Sigmoid colon (tissue), 7 donors: ENCODE results near the gene TCEANC2. TPM values are rescaled to one million over a fixed set of nuclear protein-coding genes. Genes with fewer than 3 reads are reported as not detected.

Experiments used
- DNase-seq: peaks from one replicate; pipeline ENCODE4 v3.0.0-alpha.2; 2019
- H3K27ac ChIP-seq, 4 donors: fragments of 200-600 bp; sonication (generic); one replicate each; pipeline ENCODE4 v1.5.1; 2016 to 2019; ENCODE audit warnings: mild to moderate bottlenecking in 1 of 4
- H3K27me3 ChIP-seq, 3 donors: fragments of 200-600 bp; sonication (generic); one replicate each; pipeline ENCODE4 v1.5.1; 2019; ENCODE audit warnings: mild to moderate bottlenecking in 1 of 3
- H3K36me3 ChIP-seq, 4 donors: fragments of 200-600 bp; sonication (generic); one replicate each; pipeline ENCODE4 v1.5.1; 2016 to 2019
- H3K4me1 ChIP-seq, 4 donors: fragments of 200-600 bp; sonication (generic); one replicate each; pipeline ENCODE4 v1.5.1; 2017 to 2019
- H3K4me3 ChIP-seq, 4 donors: fragments of 200-600 bp; sonication (generic); one replicate each; pipeline ENCODE4 v1.5.1; 2017 to 2019; ENCODE audit warnings: mild to moderate bottlenecking in 2 of 4, moderate library complexity in 1 of 4
- H3K9me3 ChIP-seq, 4 donors: fragments of 200-600 bp in 3 of 4; sonication (generic) in 3 of 4; one replicate each; pipeline versions ENCODE4 v1.5.1 to v1.6.1; 2013 to 2019
- EP300 ChIP-seq, 4 donors: sonication (generic); formaldehyde crosslinking; IDR thresholded peaks; one replicate each; pipeline ENCODE4 v1.6.1; 2017; ENCODE audit warnings: antibody characterized with exemption in 4 of 4
- POLR2A ChIP-seq, 2 donors: fragments of 450-650 bp; IDR thresholded peaks; one replicate each; pipeline ENCODE4 v1.6.1; 2016; ENCODE audit warnings: antibody characterized with exemption in 2 of 2, mild to moderate bottlenecking in 2 of 2, moderate library complexity in 2 of 2
- POLR2AphosphoS5 ChIP-seq, 4 donors: sonication (generic); formaldehyde crosslinking; IDR thresholded peaks; one replicate each; pipeline ENCODE4 v1.6.1; 2017; ENCODE audit warnings: antibody characterized with exemption in 4 of 4
- WGBS, 2 donors: extraction: QIAGEN DNeasy Blood & Tissue Kit; methylation state at CpG; one replicate each; pipeline ENCODE4 v1.1.7; 2013; 5-methylcytosine and 5-hydroxymethylcytosine counted together
- intact Hi-C: fragments of 100-400 bp; cut with DNase I; formaldehyde crosslinking; loops from one replicate; pipeline ENCODE4 v1.15.1; 2023
- polyA plus RNA-seq, 3 donors: library from polyadenylated mRNA; stranded (reverse); fragments of 200-250 nt; gene quantifications; one replicate each; pipeline ENCODE4 v1.2.3, GENCODE V29; 2013
- total RNA-seq, 4 donors: library from RNA; depleted of rRNA; stranded (reverse); fragments of >200 nt; gene quantifications; one replicate each; pipeline ENCODE4 v1.1.0, GENCODE V29; 2016
- TF ChIP-seq, protein P1 (sequence below), 4 experiments: fragments of 450-650 bp in 3 of 4; fragments of 200-600 bp in 1 of 4; IDR thresholded peaks; one replicate each; pipeline ENCODE4 v1.5.1; 2016 to 2019; ENCODE audit warnings: antibody characterized with exemption in 4 of 4, mild to moderate bottlenecking in 3 of 4, moderate library complexity in 2 of 4
- donor health status: healthy with polysubstance abuse.
- donor health status: Bipolar disorder and iron deficiency.
- donor health status: healthy.

The TCEANC2 gene
- total and polyA plus RNA-seq, 7 donors, result 1.8 to 6.9 (median 6.1) TPM

DNA sequence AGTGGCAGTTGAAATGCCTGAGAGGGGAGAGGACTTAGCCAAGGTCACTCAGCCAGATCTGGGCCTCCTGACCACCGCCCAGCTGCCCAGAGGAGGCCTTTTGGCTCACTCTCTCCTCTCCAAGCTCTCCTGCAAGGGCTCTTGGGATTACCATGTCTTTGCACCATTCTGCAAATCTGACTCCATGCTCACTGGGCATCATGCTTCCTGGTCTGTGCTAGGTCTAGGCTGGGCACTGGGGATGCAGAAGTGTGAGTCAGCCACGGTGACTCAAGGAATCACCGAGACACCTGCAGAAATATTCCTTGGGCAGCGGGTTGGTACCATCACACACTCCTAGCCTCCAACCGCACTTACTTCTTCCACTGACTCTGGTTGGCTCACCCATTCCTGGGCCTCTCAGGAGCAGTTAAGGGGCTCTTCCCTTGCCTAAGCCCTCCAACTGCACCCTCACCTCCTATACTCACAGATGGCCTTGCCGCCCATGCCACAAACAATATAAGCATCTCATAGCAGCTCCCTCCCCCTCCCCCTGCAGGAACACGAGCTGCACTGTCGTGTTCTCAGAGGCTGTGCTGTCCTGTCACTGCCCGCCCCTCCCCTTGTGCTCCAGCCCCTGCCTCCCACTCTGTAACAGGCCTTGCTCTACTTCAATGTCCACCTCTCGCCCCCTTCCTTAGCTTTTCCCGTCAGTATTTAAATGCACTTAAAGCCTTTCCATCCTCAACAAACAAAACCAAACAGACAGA is 64.6 kb downstream of the TCEANC2 start:
- no peaks in the 10 kb centered on the region for H3K36me3 ChIP-seq
- DNase-seq, result no peak
- no peak overlapping the region for H3K4me3 ChIP-seq
- intact Hi-C loops, result no loop called here
- TF ChIP-seq EP300 (IDR thresholded peaks at IDR 0.05), result no peak
- no peak for TF ChIP-seq POLR2AphosphoS5 (IDR thresholded peaks at IDR 0.05)
- TF ChIP-seq POLR2A (IDR thresholded peaks at IDR 0.05), result no peak
- H3K27me3 ChIP-seq, result no peaks in the 10 kb centered on the region
- 88 to 91% methylated on average over 11 of the region's 11 CpGs for WGBS, 2 donors
- H3K4me1 ChIP-seq, result peaks cover 0 to 13% (median 12%) of the 10 kb centered on the region in 4 donors
- H3K9me3 ChIP-seq, result no peaks in the 10 kb centered on the region
- no peak overlapping the region for H3K27ac ChIP-seq

DNA sequence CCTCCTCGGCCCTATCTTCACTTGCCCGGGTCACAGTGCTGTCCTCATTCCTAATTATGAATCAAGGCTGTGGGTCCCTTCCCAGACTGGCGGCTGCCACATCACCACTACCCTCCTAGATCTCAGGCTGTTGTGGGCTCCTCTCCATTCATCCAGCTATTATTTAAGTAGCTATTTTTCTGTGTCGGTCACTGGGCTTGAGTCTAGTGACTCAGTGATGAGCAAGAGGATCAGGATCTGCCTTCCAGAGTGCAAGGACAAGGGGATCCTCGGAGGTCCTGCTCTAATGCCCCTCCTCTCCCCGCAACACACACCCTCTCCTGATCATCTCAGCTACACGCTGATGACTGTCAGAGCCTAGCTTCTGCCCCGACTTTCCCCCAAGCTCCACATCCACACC is 65.3 kb downstream of the TCEANC2 start:
- 91 to 93% methylated on average over 8 of the region's 8 CpGs for WGBS, 2 donors
- Histone ChIP-seq H3K36me3 (no peaks in the 10 kb centered on the region), H3K9me3 (no peaks in the 10 kb centered on the region), H3K27ac (no peak overlapping the region), H3K4me3 (no peak overlapping the region), H3K4me1 (peaks cover 0 to 13% (median 12%) of the 10 kb centered on the region in 4 donors), H3K27me3 (no peaks in the 10 kb centered on the region)
- intact Hi-C loops, result no loop called here
- TF ChIP-seq POLR2A (IDR thresholded peaks at IDR 0.05), result no peak
- TF ChIP-seq EP300 (IDR thresholded peaks at IDR 0.05), result no peak
- TF ChIP-seq POLR2AphosphoS5 (IDR thresholded peaks at IDR 0.05), result no peak
- TF ChIP-seq, protein P1, sequence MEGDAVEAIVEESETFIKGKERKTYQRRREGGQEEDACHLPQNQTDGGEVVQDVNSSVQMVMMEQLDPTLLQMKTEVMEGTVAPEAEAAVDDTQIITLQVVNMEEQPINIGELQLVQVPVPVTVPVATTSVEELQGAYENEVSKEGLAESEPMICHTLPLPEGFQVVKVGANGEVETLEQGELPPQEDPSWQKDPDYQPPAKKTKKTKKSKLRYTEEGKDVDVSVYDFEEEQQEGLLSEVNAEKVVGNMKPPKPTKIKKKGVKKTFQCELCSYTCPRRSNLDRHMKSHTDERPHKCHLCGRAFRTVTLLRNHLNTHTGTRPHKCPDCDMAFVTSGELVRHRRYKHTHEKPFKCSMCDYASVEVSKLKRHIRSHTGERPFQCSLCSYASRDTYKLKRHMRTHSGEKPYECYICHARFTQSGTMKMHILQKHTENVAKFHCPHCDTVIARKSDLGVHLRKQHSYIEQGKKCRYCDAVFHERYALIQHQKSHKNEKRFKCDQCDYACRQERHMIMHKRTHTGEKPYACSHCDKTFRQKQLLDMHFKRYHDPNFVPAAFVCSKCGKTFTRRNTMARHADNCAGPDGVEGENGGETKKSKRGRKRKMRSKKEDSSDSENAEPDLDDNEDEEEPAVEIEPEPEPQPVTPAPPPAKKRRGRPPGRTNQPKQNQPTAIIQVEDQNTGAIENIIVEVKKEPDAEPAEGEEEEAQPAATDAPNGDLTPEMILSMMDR (IDR thresholded peaks at IDR 0.05), result no peak
- no peak for DNase-seq

DNA sequence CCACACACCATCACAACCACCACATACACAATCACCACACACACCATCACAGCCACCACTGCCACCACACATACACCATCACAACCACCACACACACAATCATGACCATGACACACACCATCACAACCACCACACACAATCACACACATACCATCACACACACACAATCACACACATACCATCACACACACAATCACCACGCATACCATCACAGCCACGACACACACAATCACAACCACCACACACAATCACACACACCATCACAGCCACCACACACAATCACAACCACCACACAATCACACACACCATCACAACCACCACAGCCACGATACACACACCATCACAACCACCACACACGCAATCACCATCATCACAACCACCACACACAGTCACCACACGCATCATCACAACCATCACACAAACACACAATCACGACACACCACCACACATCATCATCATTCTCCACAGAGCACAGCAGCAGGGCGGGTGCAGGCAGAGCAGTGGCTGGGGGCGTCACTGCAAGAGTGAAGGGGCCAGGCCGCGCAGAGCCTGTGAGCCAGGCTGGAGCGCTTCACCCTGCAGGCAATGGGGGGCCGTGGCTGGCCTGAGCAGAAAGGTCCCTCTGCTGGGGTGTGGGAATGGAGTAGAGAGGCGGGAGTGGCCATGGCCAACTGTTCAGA is 66.8 kb downstream of the TCEANC2 start:
- Histone ChIP-seq H3K27ac (no peak overlapping the region), H3K4me3 (no peak overlapping the region), H3K27me3 (no peaks in the 10 kb centered on the region), H3K4me1 (peaks cover 0 to 13% (median 12%) of the 10 kb centered on the region in 4 donors), H3K9me3 (no peaks in the 10 kb centered on the region), H3K36me3 (no peaks in the 10 kb centered on the region)
- DNase-seq, result no peak
- intact Hi-C loops, result loop anchor here (5.0 to 10.0 kb wide), 2 partner anchors 145 to 287 kb away; partner anchors contain the start of gene SSBP3
- WGBS, 2 donors, result 96 to 97% methylated on average over 13 of the region's 13 CpGs
- TF ChIP-seq, protein P1 (IDR thresholded peaks at IDR 0.05), result no peak
- no peak for TF ChIP-seq POLR2AphosphoS5 (IDR thresholded peaks at IDR 0.05)
- no peak for TF ChIP-seq POLR2A (IDR thresholded peaks at IDR 0.05)
- no peak for TF ChIP-seq EP300 (IDR thresholded peaks at IDR 0.05)

DNA sequence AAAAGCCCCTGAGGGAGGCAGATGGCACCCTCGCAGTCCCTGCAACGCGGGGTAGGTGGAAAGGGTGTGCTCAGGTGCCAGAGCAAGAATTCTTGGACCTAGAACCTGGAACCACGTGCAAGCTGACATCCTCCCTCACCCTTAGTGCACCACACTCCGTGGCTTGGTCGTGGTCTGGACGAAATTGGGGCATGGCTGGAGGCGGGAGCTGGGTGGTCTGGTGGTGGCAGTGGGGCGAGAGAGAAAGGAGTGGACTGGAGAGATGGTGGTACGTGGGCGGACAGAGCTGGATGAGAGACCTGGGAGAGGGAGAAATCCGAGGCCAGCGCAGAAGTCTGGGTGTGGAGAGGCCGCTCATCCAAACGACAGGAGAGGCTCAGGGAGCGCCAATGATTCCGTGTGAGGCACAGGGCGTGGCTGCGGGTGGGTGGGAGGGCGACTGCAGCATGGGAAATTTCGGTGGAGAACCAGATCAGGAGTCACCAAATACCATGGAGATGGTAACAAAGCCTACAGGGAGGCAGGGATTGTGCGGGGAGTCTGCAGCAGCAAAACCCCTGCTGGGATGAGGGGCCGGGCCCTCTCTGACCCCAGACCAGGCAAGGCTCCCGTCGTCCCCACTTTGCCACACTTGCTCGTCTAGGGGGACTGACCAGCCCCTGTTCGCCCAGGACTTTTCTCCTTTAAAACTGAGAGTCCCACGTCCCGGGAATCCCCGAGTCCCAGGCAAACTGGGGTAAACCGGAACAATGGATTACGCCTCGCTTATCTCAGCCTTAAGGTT is 67.5 kb downstream of the TCEANC2 start:
- 35 to 71% methylated on average over 33 of the region's 33 CpGs for WGBS, 2 donors
- intact Hi-C loops, result loop anchor here (1.0 to 10.0 kb wide), 3 partner anchors 144 to 368 kb away; partner anchors contain the start of gene SSBP3
- TF ChIP-seq EP300 (IDR thresholded peaks at IDR 0.05) (no peak), POLR2AphosphoS5 (IDR thresholded peaks at IDR 0.05) (no peak), POLR2A (IDR thresholded peaks at IDR 0.05) (no peak)
- TF ChIP-seq, protein P1 (IDR thresholded peaks at IDR 0.05), result no peak

More for the DNA sequence above, 67.5 kb downstream of the TCEANC2 start:
- Histone ChIP-seq H3K4me1 (peaks cover 0 to 13% (median 12%) of the 10 kb centered on the region in 4 donors), H3K27ac (no peak overlapping the region), H3K27me3 (no peaks in the 10 kb centered on the region), H3K36me3 (no peaks in the 10 kb centered on the region), H3K4me3 (peak overlapping the region in 2 of 4 donors; percentile 32 to 34), H3K9me3 (no peaks in the 10 kb centered on the region)
- no peak for DNase-seq
